Activated CD4-positive, alpha-beta T cell treated with anti-CD3 and anti-CD28 coated beads, Interleukin-2, amount 10 ng/mL, durations not matched to agents 24 days and 14 days (primary cell): ENCODE measurements around the gene DPY19L1. TPM values are rescaled to one million over a fixed set of nuclear protein-coding genes. Genes with fewer than 3 reads are reported as not detected.
"Not testable (repeated sequence)": the region's sequence is repeated elsewhere in the genome, so short reads cannot be mapped to it uniquely, and the experiment has no call there.

Experiments
- DNase-seq: peaks from one replicate; pipeline ENCODE4 v3.0.0; 2022
- H3K27ac Mint-ChIP-seq: one replicate; pipeline ENCODE4 v1.8.0; 2022; ENCODE audit warnings: mild to moderate bottlenecking, mixed read lengths
- H3K27me3 Mint-ChIP-seq: one replicate; pipeline ENCODE4 v1.8.0; 2022; ENCODE audit warnings: mixed read lengths
- H3K36me3 Mint-ChIP-seq: one replicate; pipeline ENCODE4 v1.8.0; 2022; ENCODE audit warnings: low read depth, mild to moderate bottlenecking, mixed read lengths
- H3K4me1 Mint-ChIP-seq: one replicate; pipeline ENCODE4 v1.8.0; 2021; ENCODE audit warnings: mixed read lengths
- H3K4me3 Mint-ChIP-seq: one replicate; pipeline ENCODE4 v1.8.0; 2022; ENCODE audit warnings: mild to moderate bottlenecking, moderate library complexity, mixed read lengths
- H3K9me3 Mint-ChIP-seq: one replicate; pipeline ENCODE4 v1.8.0; 2021; ENCODE audit warnings: mixed read lengths
- intact Hi-C: fragments of 100-400 bp; cut with micrococcal nuclease; formaldehyde crosslinking; loops from one replicate; pipeline ENCODE4 v1.15.1; 2023
- total RNA-seq: library from RNA; stranded (reverse); gene quantifications from 2 replicates; pipeline ENCODE4 v1.2.3, GENCODE V29; 2022

The DPY19L1 gene
- total RNA-seq, 1 donor from 2014 or later = 11.1 TPM

DNA sequence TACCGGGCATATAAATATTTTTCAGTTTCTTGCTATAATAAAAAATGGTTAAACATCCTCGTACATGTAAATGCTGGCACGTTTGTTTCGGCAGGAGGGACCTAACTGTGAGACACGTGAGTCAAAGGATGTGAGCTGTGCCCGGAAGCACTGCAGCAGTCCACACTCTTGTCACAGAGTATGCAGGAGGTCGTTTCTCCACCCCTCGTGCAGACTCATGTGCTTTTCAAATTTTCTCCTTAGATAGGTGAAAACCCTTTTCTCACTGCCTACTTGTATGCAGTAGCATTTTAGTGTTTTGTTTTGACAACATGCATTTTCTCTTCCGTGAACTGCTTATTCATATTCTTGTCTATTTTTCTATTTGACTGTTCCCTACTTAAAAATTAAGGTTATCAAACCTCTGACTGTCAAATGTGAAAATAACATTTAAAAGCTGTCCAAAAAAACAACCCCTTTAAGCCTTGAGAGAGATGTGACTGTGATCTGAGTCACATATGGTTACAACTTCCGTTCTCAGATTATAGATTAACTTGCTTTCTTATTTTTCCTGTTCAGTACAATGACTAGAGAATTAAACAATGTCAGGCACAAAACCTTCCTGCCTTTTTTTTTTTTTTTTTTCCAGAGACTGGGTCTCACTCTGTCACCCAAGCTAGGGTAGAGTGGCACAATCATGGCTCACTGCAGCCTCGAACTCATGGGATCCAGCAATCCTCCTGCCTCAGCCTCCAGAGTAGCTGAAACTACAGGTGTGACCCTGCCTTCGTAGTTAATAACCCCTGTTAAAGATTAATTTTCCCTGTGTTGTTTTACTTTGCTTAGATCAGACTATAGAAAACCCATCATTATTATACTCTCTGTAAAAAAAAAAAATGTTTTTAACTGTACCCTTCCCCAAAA, 45.1 kb downstream of the DPY19L1 start:
- intact Hi-C loops = loop anchor here (1.0 to 10.0 kb wide), 2 partner anchors 44 to 167 kb away; no protein-coding TSS in a partner anchor
- Mint-ChIP-seq H3K4me1 (peaks cover 13% of the 10 kb centered on the region), H3K27me3 (no peaks in the 10 kb centered on the region), H3K9me3 (no peaks in the 10 kb centered on the region), H3K36me3 (no peaks in the 10 kb centered on the region), H3K27ac (peak overlapping the region; percentile 79), H3K4me3 (no peak overlapping the region)
- DNase-seq = peak; percentile 68

DNA sequence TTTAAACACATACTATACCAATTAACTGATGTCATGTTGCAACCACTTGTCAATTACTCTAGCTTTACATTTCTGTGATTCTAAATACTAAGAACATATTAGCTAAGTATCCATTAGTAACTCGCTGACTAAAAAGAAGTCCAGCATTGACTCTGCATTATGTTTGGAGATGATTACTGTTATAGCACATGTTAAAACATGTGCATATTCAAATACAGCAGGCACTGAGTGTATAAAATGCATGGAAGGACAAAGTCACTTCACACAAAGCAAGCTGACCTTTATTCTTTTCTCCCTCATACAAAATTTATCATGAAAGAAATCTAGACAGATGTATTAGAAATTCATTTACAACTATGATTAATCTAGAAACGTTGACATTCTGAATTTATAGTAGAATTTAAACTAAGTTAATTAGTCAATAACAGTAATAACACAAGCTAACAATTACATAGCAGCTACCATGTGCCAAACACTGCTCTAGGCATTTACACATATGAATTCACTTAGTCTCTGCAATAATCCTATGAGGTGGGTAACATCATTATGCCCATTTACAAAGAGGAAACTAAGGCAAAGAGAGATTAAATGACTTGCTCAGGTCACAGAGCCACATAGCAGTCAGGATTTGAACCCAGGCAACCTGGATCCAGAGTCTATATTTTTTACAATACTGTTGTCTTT, 48.7 kb downstream of the DPY19L1 start:
- peaks cover 13% of the 10 kb centered on the region for H3K4me1 Mint-ChIP-seq
- not testable (repeated sequence) for H3K4me3 Mint-ChIP-seq, H3K36me3 Mint-ChIP-seq

DNA sequence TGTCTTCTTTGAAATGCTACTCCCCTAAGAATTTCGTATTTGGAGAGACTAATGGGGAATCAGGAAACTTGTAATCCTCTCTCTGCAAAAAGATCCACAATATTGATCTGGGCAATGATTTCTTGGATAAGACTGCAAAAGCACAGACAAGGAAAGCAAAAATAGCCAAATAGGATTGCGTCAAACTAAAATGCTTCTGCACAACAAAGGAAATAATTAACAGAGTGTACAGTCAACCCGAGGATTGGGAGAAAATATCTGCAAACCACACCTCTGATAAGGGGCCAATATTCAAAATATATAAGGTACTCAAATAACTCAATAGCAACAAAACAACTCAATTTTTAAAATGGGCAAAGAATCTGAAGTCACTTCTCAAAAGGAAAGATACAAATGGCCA, 52.1 kb downstream of the DPY19L1 start:
- DNase-seq, H3K27me3 Mint-ChIP-seq, H3K4me3 Mint-ChIP-seq, H3K4me1 Mint-ChIP-seq, H3K36me3 Mint-ChIP-seq, H3K9me3 Mint-ChIP-seq, intact Hi-C loops, H3K27ac Mint-ChIP-seq: not testable (repeated sequence)

More for the DNA sequence above, 48.7 kb downstream of the DPY19L1 start:
- intact Hi-C loops, DNase-seq, H3K9me3 Mint-ChIP-seq, H3K27ac Mint-ChIP-seq, H3K27me3 Mint-ChIP-seq: not testable (repeated sequence)

DNA sequence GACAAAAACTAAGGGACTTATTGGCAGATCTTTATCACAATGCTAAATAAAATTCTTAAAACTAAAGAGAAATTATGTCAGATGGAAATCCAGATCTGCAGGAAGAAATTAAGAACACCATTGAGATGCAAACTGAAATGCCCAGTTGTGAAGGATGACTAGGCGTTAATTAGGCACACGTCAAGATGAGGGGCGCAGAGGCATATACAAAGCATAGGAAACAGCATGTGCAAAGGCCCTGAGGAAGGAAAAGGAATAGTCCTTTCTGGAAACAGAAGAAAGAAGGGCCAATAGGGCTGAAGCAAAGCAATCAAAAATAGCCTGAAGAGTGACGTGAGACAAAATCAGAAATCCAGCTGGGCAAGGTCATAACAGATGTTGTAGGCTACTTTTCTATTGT, 53.1 kb downstream of the DPY19L1 start:
- DNase-seq, H3K27ac Mint-ChIP-seq, H3K36me3 Mint-ChIP-seq, intact Hi-C loops, H3K4me1 Mint-ChIP-seq, H3K27me3 Mint-ChIP-seq, H3K9me3 Mint-ChIP-seq, H3K4me3 Mint-ChIP-seq: not testable (repeated sequence)

DNA sequence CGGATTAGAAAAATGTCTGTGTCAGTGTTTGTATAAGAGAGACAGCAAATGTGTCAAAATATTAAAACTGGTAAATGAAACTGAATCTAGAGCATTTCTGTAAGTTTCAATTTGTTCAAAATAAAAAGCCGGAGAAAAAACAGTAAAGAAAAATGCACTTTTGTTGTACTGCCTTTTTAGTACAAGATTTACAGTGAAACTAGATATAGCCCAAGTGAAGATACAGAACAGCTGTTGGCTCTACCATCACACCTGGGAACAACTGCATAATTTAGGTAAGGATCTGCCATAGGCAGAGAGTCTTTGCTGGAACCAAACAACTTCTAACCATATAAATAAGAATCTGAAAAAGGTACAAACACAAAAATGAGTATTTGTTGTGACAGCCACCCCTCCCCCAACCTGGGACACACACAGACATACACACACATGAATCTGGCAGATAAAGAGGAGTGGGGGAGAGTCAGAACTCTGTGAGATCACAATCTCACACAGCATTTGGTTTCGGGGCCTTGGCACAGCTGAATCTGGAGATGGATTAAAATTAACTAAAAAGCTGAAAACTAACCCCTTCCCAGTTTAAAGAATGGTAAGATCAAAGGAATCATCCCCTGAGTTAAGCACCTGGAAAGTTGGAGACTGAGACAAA, 54.8 kb downstream of the DPY19L1 start:
- H3K4me3 Mint-ChIP-seq = no peak overlapping the region
- no peaks in the 10 kb centered on the region for H3K27me3 Mint-ChIP-seq
- DNase-seq = no peak
- H3K9me3 Mint-ChIP-seq = peaks cover 4% of the 10 kb centered on the region
- H3K4me1 Mint-ChIP-seq = peaks cover 3% of the 10 kb centered on the region
- H3K27ac Mint-ChIP-seq = no peak overlapping the region
- intact Hi-C loops = no loop called here
- H3K36me3 Mint-ChIP-seq = no peaks in the 10 kb centered on the region

DNA sequence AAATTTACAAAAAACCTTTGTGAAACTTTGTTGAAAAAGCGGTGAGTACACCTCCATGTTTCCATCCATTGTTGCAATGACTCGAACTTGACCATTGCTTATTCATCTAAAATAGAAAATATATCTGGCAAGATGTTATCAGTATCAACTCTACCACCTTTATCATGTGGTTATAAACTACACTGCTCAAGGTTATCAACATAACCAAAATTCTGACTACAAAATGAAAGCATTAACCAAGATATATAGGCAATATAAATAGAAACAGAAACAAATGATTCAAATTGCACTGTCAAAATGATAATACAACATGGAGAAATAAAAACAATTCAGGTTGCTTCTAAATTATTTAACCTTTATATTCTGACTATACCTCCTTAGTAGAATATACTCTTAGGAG, 58.2 kb downstream of the DPY19L1 start:
- intact Hi-C loops = loop anchor here (10.0 kb wide), 1 partner anchor 56 kb away; the partner anchor contains the start of gene DPY19L1
- H3K36me3 Mint-ChIP-seq = not testable (repeated sequence)

DNA sequence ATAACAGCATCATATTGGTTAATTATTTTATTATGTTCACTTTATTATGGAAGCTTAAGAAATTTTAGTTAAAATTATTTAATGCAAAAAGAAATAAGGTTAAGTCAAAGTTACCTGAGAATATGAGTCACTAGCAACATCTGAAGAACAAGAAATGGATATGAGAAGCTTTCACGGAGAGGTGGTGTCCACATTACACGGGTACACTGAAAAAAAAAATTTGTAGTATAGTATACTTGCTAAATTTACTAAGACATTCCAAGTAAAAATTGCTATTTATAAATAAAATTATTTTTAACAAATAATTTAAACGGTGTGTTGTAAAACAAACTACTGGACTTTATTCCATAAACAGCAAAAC, 63.9 kb downstream of the DPY19L1 start:
- intact Hi-C loops = loop anchor here (10.0 kb wide), 1 partner anchor 61 kb away; the partner anchor contains the start of gene DPY19L1
- DNase-seq = no peak
- Mint-ChIP-seq H3K27me3 (no peaks in the 10 kb centered on the region), H3K9me3 (no peaks in the 10 kb centered on the region), H3K27ac (no peak overlapping the region), H3K36me3 (peaks cover 2% of the 10 kb centered on the region), H3K4me3 (no peak overlapping the region), H3K4me1 (peaks cover 3% of the 10 kb centered on the region)

More for the DNA sequence above, 58.2 kb downstream of the DPY19L1 start:
- H3K27ac Mint-ChIP-seq, DNase-seq, H3K9me3 Mint-ChIP-seq, H3K4me3 Mint-ChIP-seq, H3K27me3 Mint-ChIP-seq, H3K4me1 Mint-ChIP-seq: not testable (repeated sequence)

DNA sequence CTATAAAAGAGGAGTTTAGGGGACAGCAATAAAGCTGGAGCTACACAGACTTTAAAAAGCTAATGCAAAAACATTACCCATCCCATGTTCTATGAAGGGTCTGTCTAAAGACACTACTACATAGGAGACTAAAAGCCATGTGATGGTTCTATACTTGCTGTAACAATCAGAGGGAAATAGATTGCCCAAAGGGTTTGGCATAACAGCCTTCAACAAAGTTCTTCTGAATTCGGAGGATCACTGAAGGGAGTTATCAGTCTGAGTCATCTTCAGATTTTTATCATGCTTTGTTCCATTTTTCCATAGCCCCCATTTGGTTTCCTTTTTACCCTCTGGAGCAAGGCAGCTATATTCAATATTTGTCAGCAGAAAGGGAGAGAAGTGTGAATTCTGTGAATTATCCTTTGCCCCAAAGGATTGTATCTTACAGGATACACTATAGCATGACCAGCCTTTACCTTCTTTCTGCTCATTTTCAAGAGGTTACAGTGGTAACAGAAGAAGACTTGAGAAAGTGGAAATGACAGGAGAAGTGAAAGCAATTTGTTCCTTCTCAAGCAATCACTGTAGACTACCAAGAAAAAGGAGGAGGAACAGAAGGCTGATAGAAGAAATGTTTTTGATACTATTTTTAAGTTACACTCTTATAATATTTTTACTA, 64.4 kb downstream of the DPY19L1 start:
- intact Hi-C loops = loop anchor here (10.0 kb wide), 1 partner anchor 62 kb away; the partner anchor contains the start of gene DPY19L1
- H3K4me3 Mint-ChIP-seq, H3K4me1 Mint-ChIP-seq, H3K36me3 Mint-ChIP-seq, H3K27ac Mint-ChIP-seq, H3K9me3 Mint-ChIP-seq, H3K27me3 Mint-ChIP-seq, DNase-seq: not testable (repeated sequence)

DNA sequence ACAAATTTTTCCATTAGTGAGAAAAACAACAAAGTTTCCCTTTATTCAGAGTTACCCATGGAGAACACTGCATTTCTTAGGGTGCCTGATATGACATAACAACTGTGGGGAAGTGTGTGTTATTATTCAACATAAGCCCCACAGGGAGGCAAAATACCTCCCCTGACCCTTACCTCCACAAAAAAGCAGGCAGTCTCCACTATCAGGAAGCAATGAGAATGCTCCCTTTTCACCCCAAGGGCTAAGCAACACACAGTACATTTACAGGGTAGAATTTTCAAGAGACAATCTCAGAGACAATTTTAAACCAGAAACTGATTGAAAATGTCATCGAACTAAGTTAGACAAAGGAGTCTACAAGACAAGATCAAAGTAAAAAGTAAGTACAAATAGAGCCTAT, 69.5 kb downstream of the DPY19L1 start:
- H3K27me3 Mint-ChIP-seq, intact Hi-C loops, H3K4me3 Mint-ChIP-seq, H3K36me3 Mint-ChIP-seq, DNase-seq, H3K9me3 Mint-ChIP-seq, H3K27ac Mint-ChIP-seq, H3K4me1 Mint-ChIP-seq: not testable (repeated sequence)

DNA sequence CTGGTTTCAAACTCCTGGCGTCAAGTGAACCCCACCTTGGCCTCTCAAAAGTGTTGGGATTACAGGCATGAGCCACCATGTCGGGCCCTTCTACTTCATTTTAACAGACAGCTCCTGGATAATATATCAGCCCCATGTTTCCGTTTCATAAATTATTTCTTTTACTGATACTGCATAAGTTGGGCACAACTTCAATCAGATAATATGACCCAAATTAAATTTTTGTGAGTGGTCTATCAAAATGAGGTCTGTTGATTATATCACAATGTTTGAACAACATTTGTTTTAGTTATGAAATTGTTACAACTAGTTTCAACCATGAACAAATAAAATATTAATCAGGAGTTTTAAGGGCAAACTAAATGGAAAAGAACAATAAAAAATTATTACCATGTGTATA, 70.8 kb downstream of the DPY19L1 start:
- H3K27ac Mint-ChIP-seq, H3K4me3 Mint-ChIP-seq, intact Hi-C loops, H3K4me1 Mint-ChIP-seq, H3K36me3 Mint-ChIP-seq, H3K9me3 Mint-ChIP-seq, DNase-seq, H3K27me3 Mint-ChIP-seq: not testable (repeated sequence)

DNA sequence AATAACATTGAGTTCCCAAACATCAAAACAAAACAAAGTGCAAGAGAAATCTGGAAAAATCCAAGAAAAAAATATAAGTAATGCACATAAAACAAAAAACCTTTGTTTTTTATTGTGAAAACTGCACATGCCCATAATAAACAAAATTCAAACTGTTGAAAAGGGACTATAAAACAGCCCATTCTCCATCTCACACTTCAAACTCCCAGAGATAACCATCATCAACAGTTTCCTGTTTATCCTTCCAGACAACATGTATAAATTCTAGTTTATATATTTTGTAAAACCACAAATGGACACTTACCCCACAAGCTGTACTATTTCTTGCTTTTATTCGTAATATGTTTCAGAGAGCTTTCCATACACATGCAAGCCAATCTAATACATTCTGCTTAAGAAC, 79.3 kb downstream of the DPY19L1 start:
- DNase-seq = no peak
- Mint-ChIP-seq H3K36me3 (no peaks in the 10 kb centered on the region), H3K27me3 (no peaks in the 10 kb centered on the region), H3K9me3 (peaks cover 6% of the 10 kb centered on the region), H3K4me3 (no peak overlapping the region), H3K27ac (no peak overlapping the region), H3K4me1 (no peaks in the 10 kb centered on the region)
- intact Hi-C loops = no loop called here

DNA sequence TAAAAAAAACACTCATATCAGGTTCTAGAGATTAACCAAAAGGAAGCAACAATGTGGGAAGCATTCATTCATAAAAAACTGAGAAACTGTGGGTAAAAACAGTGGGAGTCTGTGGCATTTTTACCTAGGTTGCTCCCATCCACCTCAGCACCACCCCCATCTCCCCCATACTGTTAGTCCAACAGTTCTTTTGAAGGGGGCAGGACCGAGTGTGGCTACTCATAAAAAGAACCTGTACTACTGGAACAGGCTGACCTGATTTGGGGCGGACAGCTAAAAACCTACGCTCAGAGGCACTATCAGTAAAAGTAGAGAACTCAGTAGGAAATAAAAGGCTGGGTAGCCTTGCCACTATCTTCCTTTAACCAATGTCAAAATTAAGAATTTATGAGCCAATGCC, 84.5 kb downstream of the DPY19L1 start:
- H3K36me3 Mint-ChIP-seq = no peaks in the 10 kb centered on the region
- H3K27me3 Mint-ChIP-seq = no peaks in the 10 kb centered on the region

DNA sequence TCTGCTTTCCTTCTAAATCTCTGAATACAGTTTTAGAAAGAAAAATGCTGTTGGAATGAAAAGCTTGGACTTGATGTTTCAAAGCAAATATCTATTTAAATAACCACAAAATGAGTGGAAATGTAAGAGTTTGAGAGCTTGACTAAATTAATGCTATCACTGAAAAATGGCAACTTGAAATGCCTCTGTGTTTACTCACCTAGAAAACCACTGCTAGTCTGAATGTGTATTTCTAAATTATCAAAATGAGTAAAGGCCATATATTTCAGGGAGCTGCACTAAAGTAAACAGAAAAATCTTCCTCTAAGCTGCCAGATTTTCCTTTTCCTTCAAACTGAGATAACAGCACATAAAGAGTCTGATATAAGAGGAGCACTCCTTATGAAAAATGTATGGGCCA, 87.9 kb downstream of the DPY19L1 start:
- no peaks in the 10 kb centered on the region for H3K27me3 Mint-ChIP-seq
- intact Hi-C loops = no loop called here
- no peaks in the 10 kb centered on the region for H3K9me3 Mint-ChIP-seq
- no peak for DNase-seq
- H3K36me3 Mint-ChIP-seq = no peaks in the 10 kb centered on the region
- no peak overlapping the region for H3K4me3 Mint-ChIP-seq
- H3K27ac Mint-ChIP-seq = no peak overlapping the region
- H3K4me1 Mint-ChIP-seq = no peaks in the 10 kb centered on the region

More for the DNA sequence above, 84.5 kb downstream of the DPY19L1 start:
- Mint-ChIP-seq H3K4me1 (no peaks in the 10 kb centered on the region), H3K27ac (no peak overlapping the region), H3K9me3 (no peaks in the 10 kb centered on the region), H3K4me3 (no peak overlapping the region)
- intact Hi-C loops = no loop called here
- no peak for DNase-seq
